ENCODE results near the gene ALG10.

DNA sequence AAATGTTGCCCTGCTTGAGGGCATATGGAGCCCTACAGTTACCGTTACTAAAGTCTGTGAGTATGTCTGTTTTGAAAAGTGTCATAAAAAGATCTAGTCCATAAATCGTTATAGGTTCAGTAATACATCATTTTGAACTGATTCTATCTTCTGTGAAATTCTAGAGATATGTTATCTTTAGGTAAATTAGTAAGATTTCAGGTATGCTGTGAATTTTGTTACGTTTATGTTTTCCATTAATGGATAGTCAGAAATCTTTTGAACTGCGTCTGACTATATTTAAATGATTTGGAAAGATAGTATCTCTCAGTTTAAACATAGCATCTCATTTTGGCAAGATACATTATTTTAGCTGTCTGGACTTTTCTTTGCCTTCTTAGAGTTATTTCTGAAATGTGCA is 8.3 kb downstream of the ALG10 start:
- TF ChIP-seq EZH2 (IDR thresholded peaks at IDR 0.05; ENCODE audit: insufficient read depth, poor library complexity, severe bottlenecking) (no peak), EZH2phosphoT487 (IDR thresholded peaks at IDR 0.05; ENCODE audit: insufficient read depth, low read depth) (no peak)

Measured in GM23248 (cell line).